HG03039 (cell line): ENCODE measurements around the gene LAMC3.
"Not testable (repeated sequence)": the region's sequence is repeated elsewhere in the genome, so short reads cannot be mapped to it uniquely, and the experiment has no call there.

Source experiments
- ATAC-seq: cut with Tn5 transposase; IDR thresholded peaks from one replicate; pipeline ENCODE4 v1.9.1; 2021; ENCODE audit warnings: mild to moderate bottlenecking, moderate library complexity; ENCODE audit not compliant: unreplicated experiment

Gene LAMC3

DNA sequence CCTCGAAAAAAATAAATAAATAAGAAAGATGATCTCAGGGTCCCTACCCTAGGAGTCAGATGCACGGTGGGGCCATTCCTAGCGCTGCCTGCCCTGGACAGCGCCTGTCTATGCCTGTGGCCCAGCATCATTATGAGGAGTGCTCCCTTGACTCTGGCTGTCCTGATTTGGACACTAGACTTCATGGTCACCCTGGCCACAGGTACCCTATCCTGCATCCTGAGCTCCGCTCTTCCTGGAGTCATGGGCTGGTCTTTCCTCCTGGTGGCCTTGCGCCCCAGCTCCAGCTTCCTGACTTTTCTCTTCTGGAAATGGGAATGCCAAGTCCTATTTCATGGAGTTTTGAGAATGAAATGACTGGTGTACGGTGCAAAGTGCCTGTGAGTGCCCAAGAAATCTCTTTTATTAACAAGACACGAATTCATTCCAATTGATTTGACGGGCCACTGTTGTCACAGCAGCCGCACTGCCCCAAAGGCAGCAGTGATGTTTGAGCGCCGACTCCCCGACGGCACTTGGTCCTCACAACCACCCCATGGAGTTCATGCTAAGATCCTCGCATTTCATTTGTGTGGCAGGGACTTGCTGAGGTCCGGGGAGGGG, 86.8 kb downstream of the LAMC3 start:
- ATAC-seq = no peak

DNA sequence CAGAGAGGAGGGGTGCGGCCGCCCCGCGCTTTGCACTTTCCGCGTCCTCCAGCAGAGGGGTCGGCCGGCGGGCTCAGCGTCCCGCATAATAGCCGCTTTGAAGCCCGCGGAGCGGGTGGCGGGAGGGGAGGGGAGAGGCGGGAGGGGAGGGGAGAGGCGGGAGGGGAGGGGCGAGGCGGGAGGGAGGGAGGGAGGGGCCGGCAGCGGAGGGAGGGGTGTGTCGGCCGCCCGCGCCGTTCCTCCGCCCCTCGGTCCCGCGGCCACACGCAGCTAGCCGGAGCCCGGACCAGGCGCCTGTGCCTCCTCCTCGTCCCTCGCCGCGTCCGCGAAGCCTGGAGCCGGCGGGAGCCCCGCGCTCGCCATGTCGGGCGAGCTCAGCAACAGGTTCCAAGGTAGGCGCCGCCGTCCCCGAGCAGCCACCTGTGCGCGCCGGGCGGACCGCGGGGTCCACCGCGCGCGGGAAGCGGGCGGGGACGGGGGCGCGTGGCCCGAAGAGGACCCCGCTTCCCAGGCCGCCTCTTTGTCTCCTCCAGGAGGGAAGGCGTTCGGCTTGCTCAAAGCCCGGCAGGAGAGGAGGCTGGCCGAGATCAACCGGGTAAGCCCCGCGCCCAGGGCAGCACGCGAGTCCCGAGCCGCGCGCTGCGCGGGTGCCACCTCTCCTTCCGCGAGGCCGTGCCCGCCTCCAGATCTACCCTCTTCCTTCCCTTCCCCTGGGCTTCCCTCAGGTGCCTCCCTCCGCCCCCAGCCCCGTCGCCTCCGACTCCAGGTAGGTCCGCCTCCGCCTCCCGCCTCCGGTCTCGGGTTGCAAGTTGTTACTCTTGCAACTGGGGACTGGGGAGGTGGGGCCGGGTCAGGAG, 87.5 kb downstream of the LAMC3 start, which contains the start of gene AIF1L:
Gene AIF1L (plus strand): TSS at position 263 of the 857 bp plus-strand sequence. CDS start 99 bp downstream, at position 362.
- no peak for ATAC-seq

DNA sequence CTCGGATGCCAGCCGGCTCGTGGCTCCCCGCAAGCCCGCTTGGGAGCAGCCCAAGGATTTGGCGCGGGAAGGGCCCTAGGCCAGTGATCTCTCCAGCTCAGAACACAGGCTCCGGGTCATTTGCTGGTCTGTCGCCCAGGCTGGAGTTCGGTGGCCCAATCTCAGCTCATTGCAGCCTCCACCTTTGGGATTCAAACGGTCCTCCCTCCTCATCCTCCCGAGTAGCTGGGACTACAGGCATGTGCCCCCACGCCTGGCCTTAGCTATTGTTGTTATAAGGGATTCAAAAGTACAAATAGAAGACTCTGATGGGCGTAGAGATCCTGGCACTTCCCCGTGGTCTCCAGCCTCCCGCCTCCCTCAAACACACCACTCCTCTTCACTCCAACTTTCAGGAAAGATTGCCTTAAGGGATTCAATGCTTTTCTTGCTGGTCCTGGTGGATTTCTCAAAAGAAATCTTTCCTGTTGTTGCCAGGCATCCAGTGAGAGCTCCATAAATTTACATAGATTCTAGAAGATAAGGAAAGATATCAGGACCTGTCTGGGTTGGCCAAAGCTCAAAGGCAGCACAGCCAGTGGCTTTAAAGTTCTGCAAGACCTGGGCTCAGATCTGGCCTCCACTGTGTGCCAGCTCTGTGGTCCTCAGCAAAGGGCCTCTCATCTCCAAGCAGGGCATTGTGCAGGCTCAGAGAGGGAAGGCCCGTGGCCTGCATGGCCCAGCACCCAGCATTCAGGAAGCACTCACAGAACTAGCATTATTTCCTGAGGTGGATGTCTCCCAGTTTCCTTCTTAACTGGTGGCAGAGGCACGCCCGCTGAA, 88.4 kb downstream of the LAMC3 start:
- no peak for ATAC-seq

DNA sequence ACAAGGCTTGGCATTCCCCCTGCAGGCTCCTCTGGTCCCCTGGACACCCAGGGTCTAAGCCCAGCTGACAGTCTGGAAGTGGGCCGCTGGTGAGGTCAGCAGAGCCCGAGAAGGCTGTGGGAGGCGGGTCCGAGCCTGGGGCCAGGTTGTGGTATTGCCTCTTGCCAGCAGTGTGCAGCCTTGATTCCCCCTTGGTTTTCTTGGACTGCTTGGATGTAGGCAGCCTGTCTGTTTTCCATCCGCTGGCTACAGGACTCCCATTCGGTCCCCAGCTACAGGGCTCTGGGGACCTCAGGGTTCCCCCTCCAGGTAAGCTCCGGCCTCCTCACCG, 88.9 kb downstream of the LAMC3 start:
- no peak for ATAC-seq

DNA sequence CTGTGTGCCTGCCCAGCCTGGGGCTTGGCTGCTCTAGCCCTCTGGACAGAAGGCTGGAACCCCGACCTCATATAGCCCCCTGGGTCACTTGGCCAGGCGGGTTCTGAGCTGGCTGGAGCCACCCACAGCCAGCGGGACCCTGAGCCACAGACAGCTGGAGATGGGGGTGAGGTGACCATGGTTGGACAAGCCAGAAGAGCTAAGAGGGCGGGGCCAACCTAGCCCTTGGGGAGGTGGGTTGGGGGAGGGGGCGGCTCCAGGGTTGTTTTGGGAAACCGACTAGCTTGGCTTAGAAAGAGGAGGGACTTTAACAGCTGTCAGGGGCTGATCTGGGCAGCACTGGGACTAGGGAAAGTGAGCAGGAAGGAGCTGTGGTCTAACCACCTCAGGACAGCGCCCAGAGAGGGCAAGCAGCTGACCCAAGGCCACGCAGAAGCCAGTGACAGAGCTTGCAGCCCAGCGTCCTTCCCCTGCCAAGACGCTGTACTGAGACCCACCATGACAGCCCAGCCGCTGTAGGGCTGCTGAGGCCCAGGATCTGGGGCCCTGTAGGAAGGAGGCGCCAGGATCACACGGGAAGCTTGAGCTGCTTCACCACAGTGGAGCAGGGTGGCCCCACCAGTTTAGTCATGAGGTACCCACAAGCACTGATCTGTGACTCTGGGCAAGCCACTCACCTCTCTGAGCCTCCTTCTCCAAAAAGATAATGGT, 89.6 kb downstream of the LAMC3 start:
- no peak for ATAC-seq

DNA sequence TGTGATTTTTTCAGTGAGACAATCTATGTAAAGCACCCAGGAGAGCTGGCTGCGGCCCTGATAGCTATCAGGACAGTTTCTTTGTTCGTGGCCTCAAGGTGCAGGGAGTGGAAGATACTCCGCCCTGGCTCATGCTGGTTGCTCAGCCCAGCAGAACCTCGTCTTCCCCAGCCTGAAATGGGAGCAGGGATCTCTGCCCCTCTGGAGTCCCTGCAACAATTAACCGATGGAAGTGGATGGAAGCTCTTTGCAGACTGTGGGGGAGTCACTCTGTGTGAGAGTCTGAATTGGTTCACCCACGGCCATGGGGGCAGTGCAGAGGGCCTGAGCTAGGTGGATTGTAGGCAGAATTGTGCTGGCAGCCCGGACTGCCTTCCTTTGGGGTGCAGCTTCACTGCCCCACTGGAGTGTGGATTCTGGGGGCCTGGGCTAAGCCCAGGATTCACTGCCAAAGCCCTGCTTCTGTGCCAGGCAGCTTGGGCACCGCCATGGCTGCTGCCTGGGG, 90.2 kb downstream of the LAMC3 start:
- ATAC-seq = no peak

DNA sequence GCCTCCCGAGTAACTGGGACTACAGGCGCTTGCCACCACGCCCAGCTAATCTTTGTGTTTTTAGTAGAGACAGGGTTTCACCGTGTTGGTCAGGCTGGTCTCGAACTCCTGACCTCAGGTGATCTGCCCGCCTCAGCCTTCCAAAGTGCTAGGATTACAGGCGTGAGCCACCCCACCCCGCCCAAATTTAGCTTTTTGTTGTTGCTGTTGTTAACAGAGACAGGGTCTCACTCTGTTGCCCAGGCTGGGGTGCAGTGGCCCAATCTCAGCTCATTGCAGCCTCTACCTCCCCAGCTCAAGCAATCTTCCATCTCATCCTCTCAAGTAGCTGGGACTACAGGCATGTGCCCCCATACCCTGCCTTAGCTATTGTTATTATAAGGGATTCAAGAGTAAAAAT, 90.9 kb downstream of the LAMC3 start:
- not testable (repeated sequence) for ATAC-seq

DNA sequence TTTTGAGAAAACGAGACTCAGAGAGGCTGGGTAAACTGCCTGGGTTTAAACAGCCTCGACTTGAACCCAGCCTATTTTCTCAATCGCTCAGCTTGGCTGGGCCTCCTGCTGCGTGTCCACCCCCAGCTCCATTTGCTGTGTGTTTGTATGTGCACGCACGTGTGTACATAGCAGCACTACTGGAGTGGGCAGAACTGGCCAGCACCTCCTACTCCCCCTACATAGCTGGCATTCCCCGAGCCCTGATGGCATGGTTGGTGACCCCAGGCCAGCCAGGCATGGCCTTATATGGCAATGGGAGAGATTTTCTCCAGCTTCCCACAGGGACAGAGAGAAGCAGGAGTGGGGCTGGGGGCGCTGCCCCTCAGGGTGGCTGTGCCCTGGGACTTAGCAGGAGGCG, 91.5 kb downstream of the LAMC3 start:
- ATAC-seq = no peak

DNA sequence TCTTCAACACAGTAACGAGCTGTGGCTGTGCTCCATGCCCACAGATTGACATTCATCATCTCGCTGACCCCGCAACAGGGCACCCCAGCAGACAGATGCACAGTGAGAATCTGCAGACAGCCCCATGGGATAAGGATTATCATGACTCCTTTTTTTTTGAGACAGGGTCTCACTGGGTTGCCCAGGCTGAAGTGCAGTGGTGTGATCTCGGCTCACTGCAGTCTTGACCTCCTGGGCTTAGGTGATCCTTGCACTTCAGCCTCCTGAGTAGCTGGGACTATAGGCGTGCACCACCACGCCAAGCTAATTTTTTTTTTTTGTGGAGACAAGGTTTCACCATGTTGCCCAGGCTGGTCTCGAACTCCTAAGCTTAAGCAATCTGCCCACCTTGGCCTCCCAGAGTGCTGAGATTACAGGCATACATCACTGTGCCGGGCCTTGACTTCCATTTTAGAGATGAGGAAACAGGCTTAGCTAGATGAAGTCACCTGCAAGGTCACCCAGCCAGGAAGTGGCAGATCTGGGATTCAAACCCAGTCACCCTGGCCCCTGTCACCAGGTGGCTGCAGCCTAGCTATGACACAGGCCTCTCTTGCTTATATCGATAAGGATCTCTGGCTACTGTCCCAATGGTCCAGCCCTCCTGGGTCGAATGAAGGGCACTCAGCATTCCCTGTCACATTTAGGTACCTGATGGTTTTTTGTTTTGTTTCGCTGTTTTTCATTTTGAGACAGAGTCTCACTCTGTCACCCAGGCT, 92.4 kb downstream of the LAMC3 start:
- ATAC-seq = no peak

DNA sequence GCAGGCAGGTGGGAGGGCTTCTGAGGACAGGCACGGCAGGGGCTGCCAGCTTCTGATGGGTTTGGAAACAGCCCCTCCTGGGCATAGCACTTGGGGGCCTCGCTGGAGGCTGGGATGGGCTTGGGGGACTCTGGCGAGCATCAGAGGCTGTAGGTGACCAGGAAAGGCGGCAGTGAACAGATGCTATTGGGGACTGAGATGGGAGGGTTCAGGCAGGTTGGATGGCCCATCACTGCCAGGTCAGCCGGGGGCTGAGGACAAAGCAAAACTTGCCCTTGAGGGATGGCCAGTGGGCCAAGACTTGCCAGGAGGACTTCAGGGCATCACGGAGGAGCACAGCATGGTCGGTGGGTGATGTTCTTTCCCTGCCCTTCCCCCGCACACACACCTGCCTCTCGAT, 94.0 kb downstream of the LAMC3 start:
- no peak for ATAC-seq

DNA sequence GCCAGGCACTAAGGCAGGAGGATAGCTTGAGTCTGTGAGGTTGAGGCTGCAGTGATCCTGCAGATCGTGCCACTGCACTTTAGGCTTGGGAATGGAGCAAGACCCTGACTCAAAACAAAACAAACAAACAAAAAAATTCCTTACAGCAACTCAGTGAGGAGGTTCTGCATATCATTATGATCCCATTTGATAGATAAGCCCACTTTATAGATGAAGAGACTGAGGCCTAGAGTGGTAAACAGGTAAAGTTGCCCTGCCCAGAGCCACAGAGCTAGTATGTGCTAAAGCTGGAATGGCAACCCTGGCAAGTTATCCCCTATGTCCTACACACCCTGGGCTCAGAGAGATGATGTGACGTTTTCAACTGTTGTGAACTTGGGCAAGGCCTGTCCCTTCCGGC, 94.6 kb downstream of the LAMC3 start:
- no peak for ATAC-seq

DNA sequence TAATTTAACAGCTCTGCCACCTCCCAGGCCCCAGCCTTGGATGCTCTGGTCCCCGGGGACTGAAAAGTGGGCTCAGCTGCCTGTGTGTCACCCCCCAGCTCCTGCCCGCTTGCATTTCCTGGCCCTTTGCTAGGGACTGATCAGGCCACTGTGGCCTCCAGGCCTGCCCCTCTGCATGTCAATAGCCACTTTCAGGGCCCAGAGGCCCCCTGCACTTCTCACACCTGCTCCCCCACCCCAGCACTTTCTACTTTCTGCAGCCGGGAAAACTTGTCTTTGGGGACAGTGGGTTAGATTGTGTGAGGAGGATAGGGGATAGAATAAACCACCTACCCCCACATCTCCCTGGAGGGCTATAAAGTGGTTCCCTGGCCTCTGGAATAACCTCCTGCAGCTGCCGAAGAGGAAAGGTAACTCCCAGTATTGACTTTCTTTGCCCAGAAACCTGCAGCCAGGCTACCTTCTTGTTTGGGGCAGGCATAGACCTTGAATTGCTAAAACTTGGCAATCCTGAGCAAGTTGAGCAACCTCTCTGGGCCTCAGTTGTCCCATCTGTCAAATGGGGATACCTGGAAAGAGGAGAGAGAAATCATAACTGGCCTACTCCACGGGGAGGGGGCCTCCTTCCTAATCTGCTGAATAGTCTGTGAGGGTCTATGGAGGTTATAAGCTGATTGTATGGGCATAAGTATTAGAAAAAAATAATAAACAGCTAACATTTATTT, 95.2 kb downstream of the LAMC3 start:
- no peak for ATAC-seq

DNA sequence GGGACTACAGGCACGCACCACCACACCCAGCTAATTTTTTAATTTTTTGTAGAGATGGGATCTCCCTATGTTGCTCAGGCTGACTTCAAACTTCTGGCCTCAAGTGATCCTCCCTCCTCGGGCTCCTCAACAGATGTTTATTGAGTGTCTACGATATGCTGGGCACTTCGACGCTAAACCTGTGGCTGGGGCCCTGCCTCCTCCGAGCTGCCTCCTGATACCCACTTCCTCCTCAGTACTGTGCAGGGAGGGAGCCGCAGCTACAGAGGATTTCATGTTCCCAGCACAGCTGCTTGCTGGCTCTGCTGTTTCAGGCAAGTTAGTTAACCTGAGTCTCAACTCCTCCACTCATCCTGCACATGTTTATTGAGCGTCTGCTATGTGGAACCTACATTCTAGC, 97.0 kb downstream of the LAMC3 start:
- no peak for ATAC-seq

DNA sequence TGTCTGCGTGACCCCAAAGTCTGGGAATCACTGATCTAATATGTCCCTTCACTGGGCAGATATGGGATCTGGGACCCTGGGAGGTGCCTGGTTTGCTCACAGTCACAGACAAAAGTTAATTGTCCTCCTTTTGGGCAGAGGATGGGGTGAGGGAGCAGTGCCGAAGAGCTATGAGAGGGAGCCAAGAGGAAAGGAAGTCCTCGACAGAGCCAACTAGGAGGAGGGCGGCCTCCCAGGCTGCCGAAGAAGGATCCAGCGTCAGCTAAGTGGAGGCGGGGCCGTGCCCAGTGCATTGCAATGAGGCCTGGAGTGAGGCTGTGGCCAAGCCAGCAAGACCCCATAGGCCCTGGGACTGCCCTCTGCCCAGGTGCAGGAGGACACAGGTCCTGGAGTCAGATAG, 98.8 kb downstream of the LAMC3 start:
- no peak for ATAC-seq

DNA sequence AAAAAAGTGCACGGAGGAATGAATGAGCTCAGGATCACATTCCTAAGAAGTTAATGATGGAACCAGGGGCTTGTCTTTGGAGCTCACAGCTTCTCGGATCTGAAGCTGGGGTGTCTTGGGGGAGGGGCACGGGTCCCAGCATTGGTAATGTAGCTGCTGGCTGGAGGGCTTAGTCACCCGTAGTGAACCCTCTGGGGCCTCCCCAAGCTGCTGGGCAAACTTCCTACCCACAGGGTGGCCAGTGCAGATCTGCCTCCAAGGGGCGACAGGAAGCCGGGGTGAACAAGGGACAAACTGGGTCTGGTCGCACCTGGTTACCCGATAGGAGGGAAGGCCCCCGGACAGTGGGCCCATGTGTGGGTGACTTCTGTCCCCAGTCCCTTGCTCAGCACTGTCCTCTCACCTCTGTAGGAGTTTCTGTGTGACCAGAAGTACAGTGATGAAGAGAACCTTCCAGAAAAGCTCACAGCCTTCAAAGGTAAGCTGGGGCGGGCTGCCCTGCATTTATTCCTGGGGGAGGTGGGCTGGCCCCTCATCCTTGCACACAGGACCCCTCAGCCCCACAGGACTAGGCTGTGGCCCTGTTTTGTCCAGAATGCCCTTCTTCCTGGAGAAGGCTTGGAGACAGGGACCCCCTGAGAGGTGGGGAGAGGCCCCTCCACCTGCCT, 102.3 kb downstream of the LAMC3 start:
- no peak for ATAC-seq

DNA sequence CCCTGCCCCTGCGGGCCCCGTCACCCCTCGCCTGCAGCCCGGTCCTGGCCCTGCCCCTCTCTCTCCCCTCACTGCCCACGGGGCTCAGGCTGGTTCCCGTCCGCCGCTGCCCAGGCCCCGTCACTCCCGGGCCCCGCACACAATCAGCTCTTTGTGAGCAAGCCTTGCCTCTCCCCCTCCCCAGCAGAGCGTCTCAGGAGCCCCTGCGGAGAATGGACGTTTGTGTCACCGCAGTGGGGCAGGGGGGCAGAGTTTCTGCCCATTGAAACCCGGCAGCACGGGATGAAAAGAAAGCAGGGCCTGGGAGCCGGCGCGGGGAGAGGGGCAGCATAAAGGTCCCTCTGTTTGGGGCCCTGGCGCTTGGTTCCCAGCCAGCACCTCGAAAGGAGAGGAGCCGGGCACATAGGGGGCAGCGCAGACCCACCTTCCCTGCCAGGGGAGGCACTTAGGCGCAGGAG, 102.9 kb downstream of the LAMC3 start:
- ATAC-seq = no peak

DNA sequence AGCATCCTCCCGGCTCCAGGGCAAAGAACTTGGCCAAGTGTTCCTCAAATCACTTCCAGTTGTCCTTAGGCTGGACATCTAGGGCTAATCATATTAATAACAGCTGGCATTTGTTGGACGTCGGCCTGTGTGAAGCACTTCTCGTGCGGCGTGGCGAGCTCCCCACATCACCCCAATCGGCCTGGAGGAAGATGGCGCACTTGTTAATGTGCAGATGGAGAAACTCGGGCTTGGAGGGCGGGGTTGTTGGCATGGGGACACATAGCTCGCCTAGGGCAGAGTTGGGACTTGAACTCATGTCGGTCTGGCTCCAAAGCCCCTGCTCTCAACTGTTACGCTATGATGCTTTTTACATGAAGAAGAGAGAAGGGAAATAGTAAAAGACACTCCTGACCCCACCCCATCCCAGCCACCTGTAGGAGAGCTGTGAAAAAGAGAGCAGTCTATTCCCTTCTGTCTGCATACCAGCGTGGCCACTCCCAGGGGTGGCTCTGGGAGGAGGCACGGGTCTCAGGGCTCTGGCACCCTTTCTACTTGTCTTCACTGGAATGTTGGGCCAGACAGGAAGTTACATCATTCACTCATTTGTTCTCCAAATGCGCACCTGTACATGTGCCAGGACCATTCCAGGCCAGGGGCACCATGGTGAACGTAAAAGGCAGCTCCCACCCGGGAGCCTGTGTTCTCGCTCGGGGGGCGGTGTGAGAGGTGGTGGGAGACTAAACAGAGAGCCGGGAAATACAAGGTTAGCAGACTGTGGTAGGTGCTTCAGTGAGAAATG, 103.6 kb downstream of the LAMC3 start:
- ATAC-seq = no peak

DNA sequence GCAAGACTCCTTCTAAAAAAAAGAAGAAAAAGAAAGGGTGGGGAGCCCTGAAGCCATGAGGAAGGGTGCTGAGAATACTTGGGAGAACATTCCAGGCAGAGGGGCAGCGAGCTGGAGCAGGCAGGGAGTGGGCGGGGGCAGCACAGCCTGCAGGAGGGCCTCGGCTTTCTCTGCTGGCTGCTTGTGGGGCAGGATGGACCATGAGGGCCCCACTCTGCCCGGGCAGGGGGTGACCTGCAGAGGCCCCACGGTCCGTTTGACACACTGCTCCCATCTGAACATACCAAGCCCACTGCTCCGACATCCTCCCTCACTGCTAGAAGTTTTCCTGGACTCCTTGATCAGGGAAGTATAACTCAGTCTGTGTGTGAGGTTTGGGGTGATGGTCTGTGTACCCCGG, 104.7 kb downstream of the LAMC3 start:
- no peak for ATAC-seq
